H1 (cell line): ENCODE measurements around the gene SV2C. TPM values are rescaled to one million over a fixed set of nuclear protein-coding genes. Genes with fewer than 3 reads are reported as not detected.
A peak's percentile ranks its signal among the peaks of the same experiment; 100 is the strongest.

Source experiments
- CTCF ChIA-PET: fragments of 300-600 bp; sonication (Branson Sonifier 250); formaldehyde crosslinking; loops from one replicate; lab custom pipeline; 2021; ENCODE audit not compliant: partially characterized antibody; lab: Charles Lee
- POLR2A ChIA-PET: fragments of 300-600 bp; sonication (Branson Sonifier 250); formaldehyde crosslinking; loops from one replicate; lab custom pipeline; 2021; ENCODE audit warnings: inconsistent platforms; ENCODE audit not compliant: partially characterized antibody; lab: Charles Lee
- DNase-seq, 2 experiments: peaks; one replicate each; pipeline versions ENCODE4 v3.0.0 to v3.0.0-alpha.2; 2010 to 2022; ENCODE audit warnings: low spot score in 2 of 2, low read depth in 1 of 2, mixed read lengths in 1 of 2
- FAIRE-seq: peaks from 2 replicates; lab custom pipeline; 2011; peaks lifted over from hg19 to GRCh38; lab: Jason Lieb, UNC
- H2AFZ ChIP-seq: 2 replicates; pipeline ENCODE4 v1.8.1; 2012; ENCODE audit warnings: low read length, inconsistent platforms
- H2AK5ac ChIP-seq: 2 replicates; pipeline ENCODE4 v1.6.1; 2013; ENCODE audit warnings: low read depth, low read length
- H2BK120ac ChIP-seq: replicated peaks from 2 replicates; pipeline ENCODE3; 2013; ENCODE audit warnings: low read depth, low read length, inconsistent platforms
- H2BK12ac ChIP-seq: 2 replicates; pipeline ENCODE4 v1.6.1; 2013; ENCODE audit warnings: low read depth, low read length
- H2BK15ac ChIP-seq: 2 replicates; pipeline ENCODE4 v1.6.1; 2013; ENCODE audit warnings: low read length
- H2BK20ac ChIP-seq: 2 replicates; pipeline ENCODE4 v1.6.1; 2013; ENCODE audit warnings: low read length
- H2BK5ac ChIP-seq: 2 replicates; pipeline ENCODE4 v1.6.1; 2013; ENCODE audit warnings: low read depth, low read length
- H3K14ac ChIP-seq: 2 replicates; pipeline ENCODE4 v1.6.1; 2013; ENCODE audit warnings: inconsistent platforms; ENCODE audit not compliant: insufficient read length
- H3K18ac ChIP-seq: 2 replicates; pipeline ENCODE4 v1.6.1; 2013; ENCODE audit warnings: low read length; ENCODE audit errors: extremely low read depth
- H3K23ac ChIP-seq: 2 replicates; pipeline ENCODE4 v1.6.1; 2013; ENCODE audit warnings: inconsistent platforms; ENCODE audit not compliant: insufficient read length
- H3K23me2 ChIP-seq: 2 replicates; pipeline ENCODE4 v1.6.1; 2013; ENCODE audit warnings: low read depth, low read length
- H3K27ac ChIP-seq: 2 replicates; pipeline ENCODE4 v1.6.1; 2011; ENCODE audit warnings: low read depth, low read length, inconsistent platforms
- H3K27me3 ChIP-seq, 4 experiments: replicated peaks in 1 of 4; 1 replicate in 1 of 4; 2 replicates in 3 of 4; pipeline versions ENCODE4 v1.6.1 to v1.8.1; 2011 to 2013; ENCODE audit warnings: low read length in 3 of 4, mild to moderate bottlenecking in 3 of 4, inconsistent platforms in 2 of 4, mixed read lengths in 2 of 4, moderate library complexity in 1 of 4; ENCODE audit not compliant: control insufficient read depth in 3 of 4, insufficient read depth in 3 of 4; ENCODE audit errors: extremely low read depth in 1 of 4
- H3K36me3 ChIP-seq, 4 experiments: 2 replicates each; pipeline versions ENCODE4 v1.6.1 to v1.8.1; 2011 to 2013; ENCODE audit warnings: mild to moderate bottlenecking in 4 of 4, low read length in 3 of 4, moderate library complexity in 2 of 4, control low read depth in 1 of 4, inconsistent platforms in 1 of 4; ENCODE audit not compliant: insufficient read depth in 4 of 4, control insufficient read depth in 2 of 4
- H3K4ac ChIP-seq: replicated peaks from 2 replicates; pipeline ENCODE3; 2013; ENCODE audit warnings: low read length, low read depth, mixed read lengths, inconsistent platforms; ENCODE audit not compliant: insufficient read length
- H3K4me1 ChIP-seq, 4 experiments: replicated peaks in 1 of 4; 1 replicate in 1 of 4; 2 replicates in 3 of 4; pipeline versions ENCODE4 v1.6.1 to v1.8.1; 2011 to 2013; ENCODE audit warnings: low read length in 3 of 4, inconsistent platforms in 2 of 4, mixed read lengths in 1 of 4; ENCODE audit not compliant: insufficient read depth in 4 of 4, control insufficient read depth in 3 of 4
- H3K4me2 ChIP-seq, 2 experiments: 2 replicates each; pipeline versions ENCODE4 v1.6.1 to v1.8.1; 2011 to 2013; ENCODE audit warnings: low read depth in 2 of 2, low read length in 2 of 2, control low read depth in 1 of 2, inconsistent platforms in 1 of 2, mild to moderate bottlenecking in 1 of 2; ENCODE audit not compliant: insufficient read depth in 1 of 2
- H3K4me3 ChIP-seq, 4 experiments: fragments of 200-600, 300-600 bp in 1 of 4; sonication (generic), shearing (Covaris generic), sonication (Bioruptor Twin) in 1 of 4; 2 replicates each; pipeline versions ENCODE4 v1.5.1 to v1.8.1; 2011 to 2016; ENCODE audit warnings: low read length in 4 of 4, low read depth in 3 of 4, control low read depth in 2 of 4, inconsistent platforms in 2 of 4, mild to moderate bottlenecking in 2 of 4, mixed read lengths in 1 of 4, moderate library complexity in 1 of 4; ENCODE audit not compliant: insufficient read depth in 2 of 4; ENCODE audit errors: extremely low read depth in 1 of 4
- H3K56ac ChIP-seq: replicated peaks from 2 replicates; pipeline ENCODE3; 2013; ENCODE audit warnings: low read depth, mild to moderate bottlenecking, mixed read lengths, low read length, inconsistent platforms; ENCODE audit not compliant: insufficient read length
- H3K79me1 ChIP-seq: 2 replicates; pipeline ENCODE4 v1.6.1; 2013; ENCODE audit warnings: low read depth, low read length, control low read depth
- H3K79me2 ChIP-seq, 2 experiments: 2 replicates each; pipeline versions ENCODE4 v1.6.1 to v1.8.1; 2012 to 2013; ENCODE audit warnings: low read length in 2 of 2, mild to moderate bottlenecking in 2 of 2, inconsistent platforms in 1 of 2; ENCODE audit not compliant: insufficient read depth in 2 of 2, control insufficient read depth in 1 of 2
- H3K9ac ChIP-seq, 4 experiments: replicated peaks in 1 of 4; 1 replicate in 1 of 4; 2 replicates in 3 of 4; pipeline versions ENCODE4 v1.6.1 to v1.8.1; 2011 to 2013; ENCODE audit warnings: low read depth in 3 of 4, low read length in 3 of 4, control low read depth in 2 of 4, mild to moderate bottlenecking in 2 of 4, moderate library complexity in 2 of 4, inconsistent platforms in 1 of 4; ENCODE audit errors: extremely low read depth in 1 of 4
- H3K9me3 ChIP-seq, 2 experiments: 2 replicates each; pipeline versions ENCODE4 v1.6.1 to v1.8.1; 2012 to 2013; ENCODE audit warnings: mild to moderate bottlenecking in 2 of 2, moderate library complexity in 2 of 2, control low read depth in 1 of 2, inconsistent platforms in 1 of 2, low read depth in 1 of 2, low read length in 1 of 2, mixed read lengths in 1 of 2; ENCODE audit not compliant: insufficient read depth in 2 of 2
- H4K20me1 ChIP-seq, 2 experiments: replicated peaks in 1 of 2; 2 replicates each; pipeline versions ENCODE3 to v1.8.1; 2011 to 2013; ENCODE audit warnings: inconsistent platforms in 2 of 2, low read length in 2 of 2, mild to moderate bottlenecking in 1 of 2; ENCODE audit not compliant: insufficient read depth in 2 of 2, control insufficient read depth in 1 of 2
- H4K5ac ChIP-seq: 2 replicates; pipeline ENCODE4 v1.6.1; 2013; ENCODE audit warnings: low read length, low read depth, mixed read lengths, inconsistent platforms; ENCODE audit not compliant: insufficient read length
- H4K8ac ChIP-seq: 2 replicates; pipeline ENCODE4 v1.8.0; 2013; ENCODE audit warnings: mild to moderate bottlenecking, moderate library complexity, low read length, inconsistent platforms; ENCODE audit not compliant: insufficient read depth; ENCODE audit errors: extremely low read depth
- H4K91ac ChIP-seq: replicated peaks from 2 replicates; pipeline ENCODE3; 2013; ENCODE audit warnings: low read length, mixed read lengths, inconsistent platforms; ENCODE audit not compliant: insufficient read length
- CBX5 ChIP-seq: fragments of 300-800, 300-1000 bp; sonication (generic); IDR thresholded peaks from 2 replicates; pipeline ENCODE4 v1.7.1; 2016; ENCODE audit warnings: antibody characterized with exemption, low read length, low read depth
- CEBPB ChIP-seq: IDR thresholded peaks from 2 replicates; pipeline ENCODE4 v1.6.1; 2012; ENCODE audit warnings: low read depth, low read length
- CTBP2 ChIP-seq: IDR thresholded peaks from 2 replicates; pipeline ENCODE4 v1.7.0; 2011; ENCODE audit warnings: borderline replicate concordance, mild to moderate bottlenecking, moderate library complexity, mixed read lengths, low read length; ENCODE audit not compliant: insufficient read depth, insufficient read length
- EGR1 ChIP-seq: IDR thresholded peaks from 2 replicates; pipeline ENCODE4 v1.6.1; 2011; ENCODE audit warnings: low read depth, low read length, borderline replicate concordance
- KDM1A ChIP-seq: fragments of 200-600, 300-600 bp; sonication (generic); IDR thresholded peaks from 2 replicates; pipeline ENCODE4 v1.7.1; 2016; ENCODE audit warnings: mild to moderate bottlenecking, low read length, borderline replicate concordance
- SIRT6 ChIP-seq: IDR thresholded peaks from one replicate; pipeline ENCODE4 v1.7.1; 2012; ENCODE audit warnings: low read length, inconsistent platforms
- SIX5 ChIP-seq: IDR thresholded peaks from 2 replicates; pipeline ENCODE4 v1.6.1; 2011; ENCODE audit warnings: mild to moderate bottlenecking, low read depth, low read length
- SP4 ChIP-seq: IDR thresholded peaks from 2 replicates; pipeline ENCODE4 v1.6.1; 2012; ENCODE audit warnings: low read length, inconsistent platforms
- SRF ChIP-seq: IDR thresholded peaks from 2 replicates; pipeline ENCODE4 v1.6.1; 2011; ENCODE audit warnings: mild to moderate bottlenecking, low read depth, low read length, moderate library complexity
- TBP ChIP-seq: IDR thresholded peaks from 2 replicates; pipeline ENCODE4 v1.6.1; 2011; ENCODE audit warnings: low read depth, low read length, improper control_type of control experiment
- TCF12 ChIP-seq: IDR thresholded peaks from 2 replicates; pipeline ENCODE4 v1.6.1; 2011; ENCODE audit warnings: low read depth, mild to moderate bottlenecking, low read length
- WGBS, 2 experiments: shearing (Covaris generic) in 1 of 2; methylation state at CpG; one replicate each; pipeline versions ENCODE4 v1.1.6 to v1.1.7; 2013 to 2015; ENCODE audit warnings: low lambda C conversion rate in 2 of 2, mixed read lengths in 2 of 2, inconsistent platforms in 1 of 2, low coverage in 1 of 2, missing lambda C conversion rate in 1 of 2; ENCODE audit not compliant: insufficient replicate concordance in 2 of 2, insufficient coverage in 1 of 2, insufficient read length in 1 of 2; ENCODE audit errors: extremely low coverage in 1 of 2, missing lambda C conversion rate in 1 of 2; 5-methylcytosine and 5-hydroxymethylcytosine counted together
- polyA plus RNA-seq, 7 experiments: library from polyadenylated mRNA; depleted of rRNA in 3 of 7; stranded (reverse) in 5 of 7; unstranded in 2 of 7; fragments of >200 nt in 5 of 7; fragments of 200-250 nt in 2 of 7; gene quantifications; 1 replicate in 5 of 7; 2 replicates in 1 of 7; 4 replicates in 1 of 7; pipeline versions ENCODE4 v1.2.1 to v1.2.3, GENCODE V29; 2011 to 2013; ENCODE audit warnings: missing spikeins in 2 of 7, mixed read lengths in 2 of 7
- total RNA-seq: library from RNA; stranded (reverse); fragmentation: NEBNext Ultra II Directional; extraction: Animal tissue kit (Norgen Biotek cat#: 25700); gene quantifications from 2 replicates; pipeline ENCODE4 v1.2.1, GENCODE V29; 2021
- TF ChIP-seq, protein P1 (sequence below): IDR thresholded peaks from 2 replicates; pipeline ENCODE4 v1.6.1; 2012; ENCODE audit warnings: inconsistent platforms
- TF ChIP-seq, protein P2 (sequence below): IDR thresholded peaks from 2 replicates; pipeline ENCODE4 v1.6.1; 2012; ENCODE audit warnings: inconsistent platforms

SV2C gene
- total and polyA plus RNA-seq, 2 of the 8 experiments (the other 6 are each of a cell fraction or from before 2014, with no cell fraction given), result 0.08 to 0.24 TPM

DNA sequence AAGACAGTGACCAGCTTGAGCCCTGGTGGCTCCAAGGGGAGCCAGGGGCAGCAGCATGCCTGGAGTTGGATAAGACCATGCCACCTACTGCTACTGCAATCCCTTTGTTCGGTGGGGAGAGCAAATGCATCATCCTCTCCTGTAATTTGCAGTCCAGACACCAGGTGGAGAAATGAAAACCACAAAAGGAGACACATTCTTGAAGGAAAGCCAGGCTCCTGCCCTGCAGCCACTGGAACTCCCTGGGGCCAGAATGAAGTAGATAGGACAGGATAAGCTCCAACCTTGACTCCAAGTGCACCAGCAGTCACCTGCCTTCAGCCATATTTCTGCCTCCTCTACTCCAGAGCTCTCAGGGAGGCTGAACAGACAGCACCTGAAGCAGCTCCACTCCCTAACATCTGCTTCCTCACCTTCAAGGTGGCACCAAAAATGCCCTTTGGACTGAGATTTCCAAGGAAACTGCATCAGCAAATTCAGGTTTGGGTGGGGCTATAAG, 254.8 kb downstream of the SV2C start:
- CTCF ChIA-PET, result interaction anchor here (0.6 to 1.4 kb wide), 17 partner anchors 10 to 253 kb away, joined by 3 to 7 read pairs (median 3); no protein-coding TSS in a partner anchor
- peak; percentile 68 to 74 for DNase-seq
- TF ChIP-seq SIX5 (no peak), TCF12 (no peak), EGR1 (no peak), KDM1A (no peak), TBP (no peak), SRF (no peak), SIRT6 (no peak), CBX5 (no peak), CTBP2 (peak; percentile 68), CEBPB (no peak), SP4 (no peak)
- TF ChIP-seq, protein P1, sequence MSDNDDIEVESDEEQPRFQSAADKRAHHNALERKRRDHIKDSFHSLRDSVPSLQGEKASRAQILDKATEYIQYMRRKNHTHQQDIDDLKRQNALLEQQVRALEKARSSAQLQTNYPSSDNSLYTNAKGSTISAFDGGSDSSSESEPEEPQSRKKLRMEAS, result peak; percentile 64
- TF ChIP-seq, protein P2, sequence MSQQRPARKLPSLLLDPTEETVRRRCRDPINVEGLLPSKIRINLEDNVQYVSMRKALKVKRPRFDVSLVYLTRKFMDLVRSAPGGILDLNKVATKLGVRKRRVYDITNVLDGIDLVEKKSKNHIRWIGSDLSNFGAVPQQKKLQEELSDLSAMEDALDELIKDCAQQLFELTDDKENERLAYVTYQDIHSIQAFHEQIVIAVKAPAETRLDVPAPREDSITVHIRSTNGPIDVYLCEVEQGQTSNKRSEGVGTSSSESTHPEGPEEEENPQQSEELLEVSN, result no peak

More for the DNA sequence above, 254.8 kb downstream of the SV2C start:
- Histone ChIP-seq H3K23ac (no peak overlapping the region), H2AK5ac (no peak overlapping the region), H3K9ac (no peak overlapping the region), H2BK12ac (peak overlapping the region; percentile 1; the same call in 1 of the 2 replicates), H3K4me1 (peaks cover 2 to 11% (median 3%) of the 10 kb centered on the region in 4 experiments), H3K79me1 (no peaks in the 10 kb centered on the region; the same call in 1 of the 2 replicates), H2BK20ac (0 out of 2 replicates have a peak overlapping the region, but pooled peaks have one; percentile 37), H2AFZ (peak overlapping the region; percentile 97), H2BK5ac (peak overlapping the region; percentile 18; the same call in 1 of the 2 replicates), H3K56ac (no peak overlapping the region), H3K14ac (no peak overlapping the region), H3K18ac (no peak overlapping the region), H2BK120ac (no peak overlapping the region), H3K23me2 (no peaks in the 10 kb centered on the region), H3K4me3 (no peak overlapping the region), H2BK15ac (0 out of 2 replicates have a peak overlapping the region, but pooled peaks have one; percentile 46), H4K20me1 (no peaks in the 10 kb centered on the region), H4K91ac (peak overlapping the region; percentile 9), H3K27ac (no peak overlapping the region), H3K36me3 (peaks cover 0 to 5% (median 0%) of the 10 kb centered on the region in 4 experiments; a peak in 1 of 8 replicates), H3K79me2 (no peaks in the 10 kb centered on the region), H4K8ac (no peak overlapping the region), H3K4ac (no peak overlapping the region), H3K27me3 (no peaks in the 10 kb centered on the region), H4K5ac (no peak overlapping the region), H3K4me2 (no peak overlapping the region), H3K9me3 (peaks cover 5 to 10% of the 10 kb centered on the region in 2 experiments; a peak in 3 of 4 replicates)
- POLR2A ChIA-PET, result no interaction called here
- 42% methylated on average over 1 of the region's 1 CpG; no CpG with 5 or more reads in 1 of the 2 experiments for whole genome bisulfite sequencing, 2 experiments
- peak; percentile 98 for FAIRE-seq
